HG02571 (cell line): ENCODE results near the gene CUL3.
"Not testable (repeated sequence)": the region's sequence is repeated elsewhere in the genome, so short reads cannot be mapped to it uniquely, and the experiment has no call there.

Source experiments
- ATAC-seq: cut with Tn5 transposase; IDR thresholded peaks from one replicate; pipeline ENCODE4 v1.9.1; 2021; ENCODE audit warnings: mild to moderate bottlenecking, moderate library complexity; ENCODE audit not compliant: unreplicated experiment

CUL3 gene

DNA sequence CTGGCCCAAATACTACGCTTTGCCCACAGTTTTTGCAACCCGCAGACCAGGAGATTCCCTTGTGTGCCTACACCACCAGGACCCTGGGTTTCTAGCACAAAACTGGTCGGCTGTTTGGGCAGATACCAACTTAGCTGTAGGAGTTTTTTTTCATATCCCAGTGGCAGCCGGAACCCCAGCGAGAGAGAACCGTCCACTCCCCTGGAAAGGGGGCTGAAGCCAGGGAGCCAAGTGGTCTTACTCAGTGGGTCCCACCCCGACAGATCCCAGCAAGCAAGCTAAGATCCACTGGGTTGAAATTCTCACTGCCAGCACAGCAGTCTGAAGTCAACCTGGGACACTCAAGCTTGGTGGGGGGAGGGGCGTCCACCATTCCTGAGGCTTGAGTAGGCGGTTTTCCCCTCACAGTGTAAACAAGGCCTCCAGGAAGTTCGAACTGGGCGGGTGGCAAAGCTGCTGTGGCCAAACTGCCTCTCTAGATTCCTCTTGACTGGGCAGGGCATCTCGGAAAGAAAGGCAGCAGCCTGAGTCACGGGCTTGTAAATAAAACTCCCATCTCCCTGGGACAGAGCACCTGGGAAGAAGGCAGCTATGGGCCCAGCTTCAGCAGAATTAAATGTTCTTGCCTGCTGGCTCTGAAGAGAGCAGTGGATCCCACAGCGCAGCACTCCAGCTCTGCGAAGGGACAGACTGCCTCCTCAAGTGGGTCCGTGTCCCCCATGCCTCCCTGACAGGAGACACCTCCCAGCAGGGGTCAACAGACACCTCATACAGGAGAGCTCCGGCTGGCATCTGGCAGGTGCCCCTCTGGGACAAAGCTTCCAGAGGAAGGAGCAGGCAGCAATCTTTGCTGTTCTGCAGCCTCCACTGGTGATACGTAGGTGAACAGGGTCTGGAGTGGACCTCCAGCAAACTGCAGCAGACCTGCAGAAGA, 99.8 kb downstream of the CUL3 start:
- not testable (repeated sequence) for ATAC-seq

DNA sequence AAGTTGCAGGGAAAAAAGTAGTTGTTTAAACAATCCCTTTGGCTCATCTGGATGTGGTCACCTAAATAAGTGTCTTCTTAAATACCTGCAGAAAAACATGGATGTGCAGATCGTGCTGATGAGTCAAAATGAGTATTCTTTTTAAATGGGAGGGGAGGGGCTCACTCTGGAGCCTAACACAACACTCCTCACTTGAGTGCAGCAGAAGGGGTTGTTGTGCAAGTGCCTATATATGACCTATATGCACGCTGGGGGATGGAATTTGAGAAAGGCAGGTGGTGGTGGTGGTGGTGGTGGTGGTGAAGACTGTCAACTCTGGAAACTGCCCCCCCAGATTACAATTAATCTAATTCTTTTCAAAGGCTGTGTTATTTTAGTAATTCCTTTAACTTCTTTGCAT, 105.3 kb downstream of the CUL3 start:
- no peak for ATAC-seq

DNA sequence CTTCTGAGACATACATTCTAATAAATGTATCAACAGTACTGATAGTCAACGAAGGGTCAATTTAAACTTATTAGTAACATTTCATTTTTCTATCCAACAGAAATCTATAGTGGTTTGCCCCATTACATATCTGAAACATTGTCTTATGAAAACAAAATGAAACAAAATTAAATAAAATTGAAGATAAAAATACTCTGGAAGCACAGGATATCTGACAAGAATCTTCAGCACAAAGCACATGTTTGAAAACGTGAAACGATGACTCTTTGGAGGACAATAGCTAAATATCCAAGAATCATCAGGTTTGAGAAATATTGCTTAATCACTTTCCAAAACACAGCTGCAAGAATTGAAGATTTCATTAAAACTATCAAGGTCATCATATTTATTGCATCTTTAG, 112.3 kb downstream of the CUL3 start:
- ATAC-seq, result no peak

DNA sequence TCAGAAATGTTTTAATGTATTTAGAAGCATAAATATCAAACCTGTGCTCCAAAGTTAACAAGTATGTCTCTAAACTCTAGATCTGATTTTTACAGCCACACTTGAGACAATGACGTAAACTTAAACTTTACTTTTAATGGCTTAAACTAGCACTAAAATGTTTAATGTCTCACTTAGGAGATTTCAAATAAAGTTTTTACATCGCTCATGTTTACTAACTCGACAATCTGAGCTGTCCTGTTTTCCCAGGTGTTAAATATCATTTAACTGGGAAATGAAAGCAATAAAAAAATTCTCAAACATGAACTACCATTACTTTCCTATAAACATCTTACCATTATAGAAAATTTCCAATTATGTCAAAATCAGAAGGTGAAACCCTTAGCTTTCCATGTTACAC, 113.0 kb downstream of the CUL3 start:
- no peak for ATAC-seq

DNA sequence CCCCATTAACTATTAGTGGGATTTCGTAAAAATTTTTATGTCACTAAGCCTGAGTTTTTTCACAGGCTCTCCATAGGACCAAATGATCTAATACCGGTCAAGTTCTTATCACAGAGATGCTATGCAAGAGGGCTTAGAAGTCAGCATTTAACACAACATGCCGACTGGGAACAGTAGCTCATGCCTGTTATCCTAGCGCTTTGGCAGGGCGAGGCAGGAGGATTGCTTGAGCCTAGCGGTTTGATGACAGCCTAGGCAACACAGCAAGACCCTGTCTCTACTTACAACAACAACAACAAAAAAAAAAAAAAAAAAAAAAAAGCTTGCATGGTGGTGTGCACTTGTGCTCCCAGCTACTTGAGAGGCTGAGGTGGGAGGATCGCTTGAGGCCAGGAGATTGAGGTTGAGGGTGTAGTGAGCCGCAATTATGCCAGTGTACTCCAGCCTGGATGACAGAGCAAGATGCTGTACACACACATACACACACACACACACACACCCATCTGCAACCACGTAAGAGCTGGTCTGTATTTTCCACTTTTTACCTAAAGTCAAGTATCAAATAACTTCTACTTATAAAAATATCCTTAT, 115.7 kb downstream of the CUL3 start:
- no peak for ATAC-seq

DNA sequence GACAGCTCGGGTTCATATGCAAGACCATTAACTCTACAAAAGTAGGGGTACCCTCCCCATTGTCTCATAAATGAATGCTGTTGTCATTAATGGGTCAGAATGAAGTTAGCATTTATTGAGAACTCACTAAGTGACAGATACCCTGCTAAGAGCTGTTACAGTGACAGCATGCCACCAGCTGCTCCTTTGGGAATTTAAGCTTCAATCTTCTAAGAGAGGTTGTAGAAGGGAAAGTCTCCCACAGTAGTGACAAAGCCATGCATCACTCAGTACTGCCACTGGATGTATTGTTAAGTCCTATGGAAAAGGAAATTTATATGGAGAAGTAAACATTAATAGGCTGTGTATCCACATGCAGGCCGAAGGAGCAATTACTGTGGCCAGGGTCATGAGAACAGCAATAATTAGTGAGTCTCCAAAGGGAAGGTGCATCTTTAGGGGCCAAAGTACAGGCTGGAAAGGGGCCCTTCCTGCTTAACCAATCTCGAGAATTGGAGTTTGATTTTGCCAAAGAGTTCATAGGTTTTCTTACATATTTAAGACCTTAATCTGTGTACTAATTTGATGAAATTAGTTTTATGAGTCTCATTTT, 118.8 kb downstream of the CUL3 start:
- ATAC-seq, result no peak

DNA sequence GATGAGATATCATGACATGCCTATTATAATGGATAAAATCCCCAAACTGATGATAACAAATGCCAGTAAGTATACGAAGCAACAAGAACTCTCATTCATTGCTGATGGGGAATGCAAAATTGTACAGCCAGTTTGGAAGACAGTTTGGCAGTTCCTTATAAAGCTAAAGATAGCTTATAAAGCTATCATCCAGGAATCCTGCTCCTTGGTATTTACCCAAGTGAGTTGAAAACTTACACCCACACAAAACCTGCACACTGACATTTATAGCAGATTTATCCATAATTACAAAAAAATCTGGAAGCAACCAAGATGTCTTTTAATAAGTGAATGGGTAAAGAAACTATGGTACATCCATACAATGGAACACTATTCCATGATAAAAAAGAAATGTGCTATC, 123.8 kb downstream of the CUL3 start:
- no peak for ATAC-seq

DNA sequence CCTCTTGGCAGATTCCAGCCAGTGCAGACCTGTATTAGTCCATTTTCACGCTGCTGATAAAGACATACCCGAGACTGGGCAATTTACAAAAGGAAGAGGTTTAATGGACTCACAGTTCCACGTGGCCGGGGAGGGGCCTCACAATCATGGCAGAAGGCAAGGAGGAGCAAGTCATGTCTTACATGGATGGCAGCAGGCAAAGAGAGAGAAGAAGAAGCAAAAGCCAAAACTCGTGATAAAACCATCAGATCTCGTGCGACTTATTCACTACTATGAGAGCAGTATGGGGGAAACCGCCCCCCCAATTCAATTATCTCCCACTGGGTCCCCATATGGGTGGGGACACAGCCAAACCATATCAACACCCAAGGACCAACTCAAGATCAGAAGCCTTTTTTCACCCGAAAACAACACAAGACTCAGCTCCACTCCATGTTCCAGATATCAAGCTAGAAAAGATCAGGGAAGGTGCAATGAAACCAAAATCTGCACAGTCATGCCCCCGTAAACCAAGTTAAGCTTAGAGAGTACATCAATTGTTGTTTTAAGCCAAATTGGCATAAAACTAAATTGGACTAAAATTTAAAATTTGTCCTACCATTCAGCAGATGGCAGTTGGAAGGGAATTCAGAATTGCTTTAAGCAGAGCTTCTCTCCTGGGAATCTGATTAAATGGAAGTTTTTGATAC, 127.6 kb downstream of the CUL3 start:
- ATAC-seq, result no peak

DNA sequence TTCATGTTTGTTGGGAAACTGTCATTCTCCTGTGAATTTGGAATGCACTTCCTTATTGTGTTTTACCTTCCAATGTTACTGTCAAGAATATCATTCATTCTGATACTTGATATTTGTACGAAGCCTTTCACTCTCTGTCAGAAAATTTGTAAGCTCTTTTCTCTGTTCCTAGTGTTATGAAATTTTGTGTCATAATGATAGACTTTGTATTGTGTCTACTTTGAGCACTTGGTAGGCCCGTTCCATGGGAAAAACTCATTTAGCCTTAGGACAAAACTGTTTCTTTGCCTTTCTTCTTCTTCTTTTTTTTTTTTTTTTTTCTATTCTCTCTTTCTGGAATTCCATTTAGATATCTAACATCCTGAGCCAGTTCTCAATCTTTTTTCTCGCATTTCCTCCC, 131.3 kb downstream of the CUL3 start:
- ATAC-seq, result no peak

DNA sequence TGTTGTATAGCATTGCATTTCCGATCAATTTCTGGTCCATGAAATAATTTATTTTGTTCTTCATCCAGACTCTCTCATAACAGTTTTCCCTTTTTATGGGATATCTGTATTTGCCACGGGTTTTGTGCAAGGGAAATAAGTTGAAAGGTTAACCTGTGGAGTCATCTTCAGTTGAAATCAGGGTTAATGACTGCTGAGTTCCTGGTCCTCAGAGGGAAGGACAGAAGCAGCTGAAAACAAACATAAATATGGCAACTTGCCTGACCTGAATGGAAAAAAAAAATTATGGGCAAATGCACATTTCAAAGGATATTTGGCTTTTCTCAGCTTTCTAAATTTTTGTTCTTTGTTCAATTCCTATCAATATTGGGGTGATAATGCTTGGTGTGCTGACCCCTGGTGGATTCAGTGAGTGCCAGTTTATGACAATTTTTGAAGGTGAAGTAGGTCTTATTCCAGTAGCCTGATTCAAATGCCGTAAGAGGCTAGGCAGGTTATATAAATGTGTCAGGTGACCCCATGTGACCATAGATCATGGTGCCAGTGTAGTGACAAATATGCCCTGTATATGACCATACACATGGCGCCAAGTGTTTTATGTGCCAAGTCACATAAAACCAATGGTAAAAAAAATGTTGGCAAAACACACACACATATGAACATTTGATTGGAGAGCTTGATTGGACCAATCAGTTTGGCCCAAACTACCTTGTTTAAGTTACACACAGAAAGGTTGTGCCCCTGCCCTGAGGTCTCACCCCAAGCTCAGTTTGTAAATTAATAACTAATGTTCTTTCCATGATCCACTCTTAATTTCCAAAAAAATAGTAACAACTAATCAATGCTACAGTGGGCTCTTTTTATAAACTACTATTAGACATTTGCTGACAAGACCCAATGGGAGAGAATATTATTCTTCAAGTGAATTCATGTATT, 135.7 kb downstream of the CUL3 start:
- no peak for ATAC-seq

DNA sequence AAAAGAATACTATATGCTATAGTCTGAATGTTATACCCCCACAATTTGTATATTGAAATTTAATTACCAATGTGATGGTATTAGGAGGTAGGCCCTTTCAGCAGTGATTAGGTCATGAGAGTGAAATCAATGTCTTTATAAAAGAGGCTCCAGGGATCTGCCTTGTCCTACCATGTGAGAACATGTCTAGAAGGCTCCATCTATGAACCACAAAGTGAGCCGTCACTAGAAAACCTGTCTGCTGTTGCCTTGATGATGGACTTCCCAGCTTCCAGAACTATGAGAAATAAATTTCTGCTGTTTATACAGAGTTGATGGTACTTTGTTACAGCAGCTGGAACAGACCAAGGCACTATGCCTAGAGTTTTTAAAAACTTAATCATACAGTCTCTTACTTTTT, 136.9 kb downstream of the CUL3 start:
- ATAC-seq, result no peak

DNA sequence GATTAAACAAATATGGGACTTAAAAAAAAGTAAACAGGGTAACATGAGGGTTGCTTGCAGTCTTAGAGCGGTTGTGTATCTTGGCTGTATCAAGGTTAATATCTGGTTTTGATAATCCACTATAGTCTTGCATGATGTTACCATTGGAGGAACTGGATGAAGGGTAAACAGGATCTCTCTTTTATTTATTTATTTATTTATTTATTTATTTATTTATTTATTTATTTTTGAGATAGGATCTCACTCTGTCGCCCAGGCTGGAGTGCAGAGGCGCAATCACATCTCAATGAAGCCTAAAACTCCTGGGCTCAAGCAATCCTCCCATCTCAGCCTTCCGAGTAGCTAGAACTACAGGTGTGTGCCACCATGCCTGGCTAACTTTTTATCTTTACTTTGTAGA, 140.4 kb downstream of the CUL3 start:
- no peak for ATAC-seq

DNA sequence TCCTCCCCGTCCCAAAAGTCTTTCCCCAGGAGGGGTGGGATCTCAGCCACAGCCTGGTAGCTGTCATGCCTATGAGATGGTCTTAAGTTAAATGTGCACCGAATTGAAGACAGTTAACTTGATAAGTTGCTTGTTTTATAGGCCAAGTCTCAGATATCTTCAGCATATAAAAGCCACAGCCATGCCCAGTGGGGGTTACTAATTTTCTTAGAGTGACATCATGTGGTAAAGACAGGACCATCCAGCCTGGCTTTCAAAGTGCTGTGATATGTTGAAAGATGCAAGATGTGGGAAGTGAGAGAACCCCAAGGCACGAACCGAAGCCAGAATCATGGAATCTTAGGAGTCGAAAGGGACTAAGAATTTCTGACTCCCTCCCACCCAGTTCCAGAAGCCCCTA, 141.1 kb downstream of the CUL3 start:
- ATAC-seq, result no peak

DNA sequence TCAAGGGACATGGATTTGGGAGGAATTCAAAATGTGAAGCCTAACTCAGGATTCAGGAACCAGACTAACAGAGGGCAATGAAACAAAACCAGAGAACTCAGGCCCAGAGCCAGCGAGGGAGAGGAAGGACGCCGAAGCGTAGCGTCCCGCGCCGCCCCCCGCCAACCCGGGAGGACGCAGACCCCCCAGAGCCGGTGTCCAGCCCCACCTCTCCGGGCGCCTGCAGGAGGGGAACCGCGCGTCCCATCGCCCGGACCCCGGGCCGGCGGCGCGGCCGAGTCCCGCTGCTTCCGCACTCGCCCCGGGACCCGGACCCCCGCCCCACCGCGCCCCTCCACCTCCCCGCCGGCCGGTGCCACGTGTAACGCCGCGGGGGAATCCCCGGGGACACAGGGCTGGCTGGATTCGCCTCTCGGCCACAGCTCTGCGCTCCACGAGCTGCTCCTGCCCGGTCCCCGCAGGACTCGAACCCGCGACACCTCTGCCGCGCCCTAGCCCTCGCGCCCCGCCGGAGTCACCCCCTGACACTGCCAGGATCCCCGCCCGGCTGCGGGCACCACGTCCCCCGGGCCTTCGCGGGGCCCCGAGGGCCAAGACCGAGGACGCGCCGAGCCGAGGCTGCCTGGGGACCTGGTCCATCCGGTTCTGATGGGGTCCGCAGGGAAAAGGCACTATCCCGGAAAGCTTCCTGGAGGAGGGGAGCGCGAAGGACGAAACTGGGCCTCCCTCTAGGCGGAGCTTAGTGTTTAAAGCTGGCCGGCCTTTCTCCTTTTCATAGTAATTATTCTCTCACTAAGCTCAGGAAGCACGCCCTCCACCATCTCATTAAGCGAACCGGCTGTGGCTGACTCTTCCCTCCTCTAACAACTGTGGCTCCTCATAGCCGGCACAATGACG, 142.8 kb downstream of the CUL3 start:
- ATAC-seq, result no peak

DNA sequence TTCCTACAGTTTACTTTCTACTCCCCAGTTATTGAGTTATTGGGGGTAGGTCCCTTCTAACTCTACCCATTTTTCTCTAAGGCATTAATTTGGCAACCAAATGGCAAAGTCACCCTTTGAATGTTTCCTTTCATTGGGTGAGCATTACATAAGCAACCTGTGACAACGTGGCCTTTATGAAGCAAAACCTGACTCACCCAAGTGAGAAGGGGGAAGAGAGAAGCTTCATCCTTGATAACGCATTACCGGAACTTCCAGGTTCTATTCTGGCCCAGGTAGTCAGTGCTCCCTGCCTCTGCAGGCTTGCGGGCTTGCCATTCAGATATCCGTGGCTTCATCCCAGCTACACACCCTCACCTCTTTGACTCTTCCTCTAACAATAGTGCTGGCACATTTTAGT, 144.2 kb downstream of the CUL3 start:
- ATAC-seq, result no peak

DNA sequence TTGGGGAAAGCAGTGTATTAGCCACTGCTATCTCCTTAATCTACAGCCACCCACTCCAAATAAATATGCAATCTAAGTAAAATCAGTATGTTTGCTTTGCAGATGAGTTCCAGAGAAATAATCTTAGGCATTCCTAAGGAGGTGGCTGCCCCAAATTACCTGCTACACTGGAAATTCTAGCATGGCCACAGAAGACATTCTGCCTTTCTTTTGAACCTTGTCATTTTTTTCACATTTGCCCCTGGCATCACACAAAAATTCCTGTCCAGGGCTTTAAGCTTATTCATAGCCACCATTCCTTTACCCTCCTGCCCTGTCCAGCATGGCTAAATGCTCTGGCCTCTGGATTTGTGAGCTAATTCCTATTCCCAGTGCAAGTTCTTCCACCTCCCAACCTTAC, 146.4 kb downstream of the CUL3 start:
- no peak for ATAC-seq

DNA sequence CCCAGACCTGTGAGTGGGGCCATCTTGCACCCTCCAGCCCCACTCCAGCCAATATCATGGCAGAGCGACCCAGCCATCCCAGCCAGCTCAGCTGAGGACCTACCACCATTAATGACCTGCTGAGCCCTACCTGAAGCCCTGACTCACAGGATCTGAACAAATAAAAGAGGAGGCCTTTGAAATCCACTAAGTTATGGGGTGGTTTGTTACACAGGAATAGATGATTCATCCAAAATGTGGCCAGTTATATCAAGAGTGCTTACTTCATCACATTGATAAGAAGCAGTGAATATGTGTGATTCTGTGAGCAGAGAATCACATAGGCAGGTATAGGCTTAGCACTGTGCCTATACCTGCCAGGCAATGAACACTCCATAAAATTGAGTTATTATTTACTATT, 148.5 kb downstream of the CUL3 start:
- no peak for ATAC-seq

DNA sequence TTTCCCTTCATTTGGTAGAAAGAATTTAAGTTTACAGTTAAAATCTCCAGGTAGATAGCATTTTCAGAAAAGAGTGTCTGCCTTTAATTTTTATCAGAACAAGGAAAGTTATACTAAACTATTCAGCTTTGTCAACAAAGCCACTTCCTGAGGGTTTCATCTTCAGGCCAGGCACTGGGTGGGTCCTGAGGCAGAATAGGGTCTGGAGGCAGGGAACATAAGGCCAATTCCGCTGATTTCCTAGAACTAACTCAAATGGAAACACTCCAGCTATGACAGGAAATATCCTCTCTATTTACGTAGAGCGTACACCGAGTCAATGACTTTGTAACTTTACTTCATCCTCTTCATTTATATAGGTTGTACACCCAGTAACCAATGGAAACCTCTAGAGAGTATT, 150.5 kb downstream of the CUL3 start:
- no peak for ATAC-seq

DNA sequence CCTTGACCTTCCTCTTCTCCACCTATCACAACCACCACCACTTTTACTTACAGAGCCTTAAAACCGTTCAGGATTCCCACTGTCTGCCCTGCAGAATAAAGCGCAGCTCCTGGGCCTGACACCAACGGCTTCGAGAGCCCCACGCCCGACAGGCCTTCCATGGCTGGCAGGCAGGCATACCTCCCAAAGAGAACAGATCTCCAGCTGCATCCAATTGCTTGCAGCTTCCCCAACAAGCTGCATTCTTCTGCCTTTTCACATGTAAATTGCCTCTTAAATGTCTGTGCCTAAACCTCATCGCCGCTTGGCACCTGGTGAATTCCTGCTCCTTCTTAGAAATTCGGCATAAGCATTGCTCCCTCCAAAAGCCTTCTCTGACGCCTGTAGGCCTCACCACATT, 151.7 kb downstream of the CUL3 start:
- no peak for ATAC-seq
